ENCODE results near the gene NKD1.

NKD1 gene

DNA sequence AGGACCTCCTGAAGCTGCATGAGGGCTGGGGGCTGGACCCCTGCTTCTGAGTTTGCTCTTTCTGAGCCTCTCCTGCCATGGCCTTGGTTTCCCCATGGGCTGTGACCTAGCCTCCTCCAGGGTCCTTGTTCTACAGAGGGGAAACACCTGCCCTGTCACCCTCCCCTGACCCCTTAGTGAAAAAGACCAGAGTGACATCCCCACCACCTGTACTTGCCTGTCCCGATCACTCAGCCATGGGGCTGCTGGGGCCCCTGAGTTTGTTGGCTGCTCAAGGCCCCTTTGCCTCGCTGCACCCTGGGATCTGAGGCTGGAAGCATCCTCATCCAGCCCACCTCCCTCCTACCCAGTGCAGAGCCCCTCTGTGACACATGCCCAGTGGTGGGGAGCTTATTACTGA is 146.0 kb downstream of the NKD1 start:
- no peak for DNase-seq (ENCODE audit: low read depth in 3 of 3)

DNA sequence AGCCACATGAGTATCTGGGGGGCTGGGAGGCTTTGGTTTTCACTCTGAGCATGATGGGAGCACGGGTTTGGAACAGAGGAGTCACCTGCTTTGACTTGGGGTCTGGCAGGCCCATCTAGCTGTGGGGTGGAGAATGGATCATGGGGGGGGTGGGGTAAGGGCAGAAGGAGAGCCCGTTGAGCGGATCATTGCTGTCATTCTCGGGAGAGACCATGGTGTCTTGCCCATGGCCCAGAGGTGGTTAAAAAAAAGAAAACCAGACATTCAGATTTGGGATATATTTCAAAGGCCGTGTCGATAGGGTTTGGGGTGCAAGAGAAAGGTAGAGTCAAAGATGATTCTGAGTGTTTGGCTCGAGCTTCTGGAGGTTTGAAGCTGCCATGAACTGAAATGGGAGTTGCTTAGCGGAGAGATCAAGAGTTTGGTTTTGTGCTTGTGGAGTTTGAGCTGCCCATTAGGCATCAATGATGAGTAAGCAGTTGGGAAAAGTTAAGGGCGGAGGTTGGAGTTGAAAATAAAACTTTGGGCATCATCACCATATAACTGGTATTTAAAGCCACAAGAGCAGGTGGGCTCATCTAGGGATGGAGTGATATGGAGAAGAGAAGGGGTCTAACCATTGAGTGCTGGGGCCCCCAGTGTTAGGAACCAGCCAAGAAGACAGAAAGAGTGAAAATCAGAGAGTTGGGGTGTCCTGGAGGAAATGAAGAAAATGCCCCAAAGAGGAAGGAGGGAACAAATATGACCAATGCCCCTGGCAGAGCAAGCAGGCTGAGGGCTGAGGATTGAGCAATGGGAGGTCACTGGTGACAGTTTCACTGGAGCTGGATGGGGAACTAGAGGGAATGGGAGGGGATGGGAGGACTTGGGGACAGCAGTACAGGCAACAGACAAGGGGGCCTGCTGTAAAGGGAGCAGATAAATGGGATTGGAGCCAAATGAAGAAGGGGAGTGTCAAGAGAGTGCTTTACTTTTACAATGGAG is 147.1 kb downstream of the NKD1 start:
- no peak for DNase-seq (ENCODE audit: low read depth in 3 of 3)

DNA sequence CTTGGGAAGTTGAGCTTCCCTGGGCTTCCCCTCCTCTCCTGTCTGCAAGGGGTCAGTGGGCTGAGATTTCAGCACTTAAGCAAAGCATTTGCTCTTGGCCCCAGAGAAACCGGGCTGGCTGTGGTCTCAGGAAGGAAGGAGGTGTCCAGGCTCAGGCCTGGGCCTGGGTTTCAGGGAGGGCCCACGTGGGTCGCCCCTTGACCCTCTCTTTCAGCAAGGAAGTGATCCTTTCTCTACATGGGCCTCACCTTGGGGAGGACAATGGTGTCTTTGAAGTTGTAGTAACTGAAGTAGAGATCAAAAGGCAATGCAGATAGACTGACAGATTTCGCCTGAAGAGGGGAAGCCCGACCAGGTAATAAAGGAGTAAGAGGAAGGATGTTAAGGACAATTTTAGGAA is 147.9 kb downstream of the NKD1 start:
- DNase-seq (ENCODE audit: low read depth in 3 of 3): no peak

DNA sequence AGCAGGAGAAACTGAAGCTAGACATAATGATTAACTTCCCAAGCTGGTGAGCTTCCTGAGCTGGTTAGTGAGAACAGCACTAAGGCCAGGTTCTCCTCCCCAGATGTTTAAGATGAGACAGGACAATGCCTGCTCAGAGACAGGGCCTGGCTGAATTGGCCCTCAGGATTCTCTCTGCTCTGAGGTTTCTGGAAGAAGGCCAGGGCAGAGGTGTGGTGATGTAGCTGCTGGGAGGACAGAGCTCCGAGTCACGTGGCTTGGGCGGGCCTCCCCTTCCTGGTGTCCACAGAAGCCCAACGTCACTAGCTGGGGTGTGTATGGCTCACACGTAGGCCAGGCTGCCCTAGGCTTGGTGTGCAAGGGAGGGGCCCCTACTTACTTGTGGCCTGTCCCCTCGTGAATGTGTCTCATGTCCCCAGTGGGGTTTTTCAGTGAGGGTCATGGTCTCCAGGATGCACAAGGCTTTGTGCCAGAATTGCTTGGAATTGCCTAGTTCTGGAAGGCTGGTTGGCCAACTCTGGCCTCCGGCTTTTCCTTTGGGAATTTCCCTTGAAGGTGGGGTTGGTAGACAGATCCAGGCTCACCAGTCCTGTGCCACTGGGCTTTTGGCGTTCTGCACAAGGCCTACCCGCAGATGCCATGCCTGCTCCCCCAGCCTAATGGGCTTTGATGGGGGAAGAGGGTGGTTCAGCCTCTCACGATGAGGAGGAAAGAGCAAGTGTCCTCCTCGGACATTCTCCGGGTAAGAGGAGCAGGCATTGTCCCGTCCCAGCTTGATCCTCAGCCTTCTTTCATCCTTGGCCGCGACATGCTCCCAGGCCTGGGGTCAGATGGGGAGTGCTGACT is 148.6 kb downstream of the NKD1 start:
- no peak for DNase-seq (ENCODE audit: low read depth in 3 of 3)

DNA sequence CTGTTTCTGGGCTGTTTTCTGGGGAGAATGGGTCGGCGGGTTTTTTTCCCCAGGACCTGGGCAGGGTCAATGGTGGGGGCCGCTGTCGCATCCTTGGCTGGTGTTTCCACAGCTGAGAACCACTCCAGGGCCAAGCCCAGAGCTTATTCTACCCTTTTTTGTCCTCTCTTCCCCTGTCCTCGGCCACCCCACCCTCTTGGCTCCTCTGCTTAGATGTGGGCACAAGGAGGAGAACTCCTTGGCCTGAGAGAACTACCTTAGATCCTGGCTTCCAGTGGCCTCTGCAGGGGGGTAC is 149.2 kb downstream of the NKD1 start:
- no peak for DNase-seq (ENCODE audit: low read depth in 3 of 3)

DNA sequence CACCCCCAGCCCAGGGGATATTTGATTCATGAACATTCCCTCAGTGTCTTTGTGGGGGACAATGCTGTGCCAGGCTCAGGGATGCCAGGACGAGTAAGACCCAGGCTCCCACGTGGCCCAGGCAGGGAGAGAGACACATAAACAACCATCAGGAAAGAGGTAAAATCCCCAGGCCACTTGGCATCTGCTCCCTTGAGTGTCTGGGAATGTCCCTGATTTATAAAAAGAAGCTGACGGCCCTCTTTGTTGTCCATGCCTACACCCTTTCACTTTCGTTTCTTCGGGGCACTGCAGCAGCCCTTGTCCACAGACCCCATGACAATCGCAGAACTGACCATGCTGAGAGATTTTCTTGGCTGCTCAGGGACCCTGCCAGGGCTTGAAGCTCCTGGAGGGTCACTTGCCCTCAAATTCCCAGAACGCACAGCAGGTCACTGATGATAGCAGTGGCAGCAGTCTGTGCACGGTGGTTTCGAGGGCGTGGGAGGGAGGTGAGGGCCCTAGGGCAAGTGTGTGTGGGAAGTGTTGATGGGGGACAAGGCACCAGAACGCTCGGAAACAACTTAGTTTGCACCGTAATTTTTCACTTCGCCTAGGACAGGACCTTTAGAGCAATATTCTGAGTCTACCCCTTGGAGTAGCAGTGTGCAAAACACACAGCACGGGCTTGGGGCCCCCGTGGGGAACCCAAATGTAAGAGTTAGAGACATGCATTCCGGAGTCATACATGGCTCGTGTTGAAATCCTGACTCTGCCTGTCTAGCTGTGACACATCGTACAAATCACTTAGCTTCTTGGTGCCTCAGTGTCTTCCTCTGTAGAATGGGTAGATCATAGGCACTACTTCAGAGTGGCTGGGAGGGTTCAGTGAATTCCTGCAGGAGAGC is 149.9 kb downstream of the NKD1 start:
- no peak for DNase-seq (ENCODE audit: low read depth in 3 of 3)

Data from stimulated activated CD4-positive, alpha-beta T cell treated with anti-CD3 and anti-CD28 coated beads, TNF-alpha, amount 100 ng/mL, for 4 hours (primary cell).